LHCN-M2 (cell line): ENCODE measurements around the gene SRPK3. TPM values are rescaled to one million over a fixed set of nuclear protein-coding genes. Genes with fewer than 3 reads are reported as not detected.

Experiments
- DNase-seq: peaks from one replicate; pipeline ENCODE4 v3.0.0-alpha.2; 2012; ENCODE audit warnings: low read depth
- total RNA-seq: library from RNA; depleted of rRNA; stranded (reverse); fragments of >200 nt; gene quantifications from 2 replicates; pipeline ENCODE4 v1.2.3, GENCODE V29; 2014; rRNA removed

Gene SRPK3
- total RNA-seq, 1 experiment from 2014 or later = 1.3 TPM

GRCh38 chrX:153829799-153830639, 49.2 kb downstream of the SRPK3 start, which contains the start of gene PDZD4:
Gene PDZD4, minus strand, starts transcription at chrX:153830544. Its CDS starts 246 bp downstream, at chrX:153830298.
- DNase-seq = no peak

- DNase-seq = no peak
These were observed 50.0 kb downstream of the SRPK3 start for GRCh38 chrX:153830640-153831428.

- no peak for DNase-seq
These were observed 50.7 kb downstream of the SRPK3 start for GRCh38 chrX:153831429-153832150.

GRCh38 chrX:153832728-153833127, 51.9 kb downstream of the SRPK3 start:
- no peak for DNase-seq

Other genes with a start within 250 kb of the SRPK3 start
- 35.3 and 40.1 TPM in 2 replicates for gene CCNQ, start 181.9 kb upstream of the SRPK3 start, total RNA-seq
- gene DUSP9, start 133.8 kb upstream of the SRPK3 start, total RNA-seq = not detected in 2 replicates
- gene PNCK, start 107.2 kb upstream of the SRPK3 start, total RNA-seq = 0.19 TPM in 1 of 2 replicates, not detected in the other
- gene SLC6A8, start 93.1 kb upstream of the SRPK3 start, total RNA-seq = 10.2 and 13.7 TPM in 2 replicates
- gene BCAP31, start 56.7 kb upstream of the SRPK3 start, total RNA-seq = 138 and 211 TPM in 2 replicates
- gene ABCD1, start 56.2 kb upstream of the SRPK3 start, total RNA-seq = 25.8 and 30.5 TPM in 2 replicates
- gene PLXNB3, start 16.8 kb upstream of the SRPK3 start, total RNA-seq = 5.0 and 9.7 TPM in 2 replicates
- gene IDH3G, start 13.3 kb downstream of the SRPK3 start, total RNA-seq = 83.6 and 86.6 TPM in 2 replicates
- 201 and 222 TPM in 2 replicates for gene SSR4, start 13.6 kb downstream of the SRPK3 start, total RNA-seq
- 1.2 and 1.7 TPM in 2 replicates for gene PDZD4, start 49.5 kb downstream of the SRPK3 start, total RNA-seq
- gene L1CAM, start 105.1 kb downstream of the SRPK3 start, total RNA-seq = 0.29 and 2.1 TPM in 2 replicates
- not detected in 2 replicates for gene AVPR2, start 123.6 kb downstream of the SRPK3 start, total RNA-seq
- 4.1 and 15.2 TPM in 2 replicates for gene ARHGAP4, start 145.2 kb downstream of the SRPK3 start, total RNA-seq
- gene NAA10, start 154.0 kb downstream of the SRPK3 start, total RNA-seq = 160 and 164 TPM in 2 replicates
- gene RENBP, start 163.6 kb downstream of the SRPK3 start, total RNA-seq = 0.40 TPM in 1 of 2 replicates, not detected in the other
- 36.8 and 37.4 TPM in 2 replicates for gene HCFC1, start 190.8 kb downstream of the SRPK3 start, total RNA-seq
- gene TMEM187, start 191.7 kb downstream of the SRPK3 start, total RNA-seq = 8.9 and 9.0 TPM in 2 replicates
- gene IRAK1, start 238.9 kb downstream of the SRPK3 start, total RNA-seq = 135 and 149 TPM in 2 replicates